Ramos (cell line): ENCODE data around the gene CASK.

Experiments
- in situ Hi-C: fragments of 300-500 bp; cut with MboI; formaldehyde crosslinking; loops from one replicate; pipeline ENCODE4 v1.14.3; 2022; ENCODE audit warnings: low sequenced_read_pairs; ENCODE audit not compliant: unreplicated experiment

CASK gene

GRCh38 chrX:41917517-41917916 is 5.8 kb downstream of the CASK start:
- in situ Hi-C loops = no loop called here

- in situ Hi-C loops = no loop called here
Measured at GRCh38 chrX:41913476-41913875, 9.9 kb downstream of the CASK start.

GRCh38 chrX:41912923-41913322 is 10.4 kb downstream of the CASK start:
- in situ Hi-C loops = no loop called here

- in situ Hi-C loops = no loop called here
Measured at GRCh38 chrX:41909068-41909467, 14.3 kb downstream of the CASK start.

- in situ Hi-C loops = no loop called here
Measured at GRCh38 chrX:41906515-41907187, 16.7 kb downstream of the CASK start.

GRCh38 chrX:41903544-41903943 is 19.8 kb downstream of the CASK start:
- in situ Hi-C loops = no loop called here

GRCh38 chrX:41900321-41900720 is 23.0 kb downstream of the CASK start:
- in situ Hi-C loops = no loop called here

GRCh38 chrX:41895826-41896225 is 27.5 kb downstream of the CASK start:
- in situ Hi-C loops = no loop called here

- in situ Hi-C loops = no loop called here
Measured at GRCh38 chrX:41890026-41890423, 33.3 kb downstream of the CASK start.

GRCh38 chrX:41889317-41890025 is 33.9 kb downstream of the CASK start:
- in situ Hi-C loops = no loop called here

- in situ Hi-C loops = no loop called here
Measured at GRCh38 chrX:41887691-41888090, 35.7 kb downstream of the CASK start.

- in situ Hi-C loops = no loop called here
Measured at GRCh38 chrX:41885724-41886123, 37.6 kb downstream of the CASK start.

GRCh38 chrX:41881166-41881565 is 42.2 kb downstream of the CASK start:
- in situ Hi-C loops = no loop called here

- in situ Hi-C loops = no loop called here
Measured at GRCh38 chrX:41877167-41877566, 46.2 kb downstream of the CASK start.

- in situ Hi-C loops = no loop called here
Measured at GRCh38 chrX:41875142-41875541, 48.2 kb downstream of the CASK start.

- in situ Hi-C loops = no loop called here
Measured at GRCh38 chrX:41870719-41871151, 52.6 kb downstream of the CASK start.

GRCh38 chrX:41868392-41868977 is 54.9 kb downstream of the CASK start:
- in situ Hi-C loops = no loop called here

GRCh38 chrX:41863343-41864203 is 59.8 kb downstream of the CASK start:
- in situ Hi-C loops = no loop called here

- in situ Hi-C loops = no loop called here
Measured at GRCh38 chrX:41862562-41863184, 60.7 kb downstream of the CASK start.

GRCh38 chrX:41858161-41858775 is 65.1 kb downstream of the CASK start:
- in situ Hi-C loops = no loop called here
